GM19025 (cell line): ENCODE results near the gene EXOSC7.
"Not testable (repeated sequence)": the region's sequence is repeated elsewhere in the genome, so short reads cannot be mapped to it uniquely, and the experiment has no call there.

Source experiments
- ATAC-seq: cut with Tn5 transposase; IDR thresholded peaks from one replicate; pipeline ENCODE4 v1.9.1; 2021; ENCODE audit warnings: mild to moderate bottlenecking, low read depth, moderate library complexity; ENCODE audit not compliant: unreplicated experiment

Gene EXOSC7

DNA sequence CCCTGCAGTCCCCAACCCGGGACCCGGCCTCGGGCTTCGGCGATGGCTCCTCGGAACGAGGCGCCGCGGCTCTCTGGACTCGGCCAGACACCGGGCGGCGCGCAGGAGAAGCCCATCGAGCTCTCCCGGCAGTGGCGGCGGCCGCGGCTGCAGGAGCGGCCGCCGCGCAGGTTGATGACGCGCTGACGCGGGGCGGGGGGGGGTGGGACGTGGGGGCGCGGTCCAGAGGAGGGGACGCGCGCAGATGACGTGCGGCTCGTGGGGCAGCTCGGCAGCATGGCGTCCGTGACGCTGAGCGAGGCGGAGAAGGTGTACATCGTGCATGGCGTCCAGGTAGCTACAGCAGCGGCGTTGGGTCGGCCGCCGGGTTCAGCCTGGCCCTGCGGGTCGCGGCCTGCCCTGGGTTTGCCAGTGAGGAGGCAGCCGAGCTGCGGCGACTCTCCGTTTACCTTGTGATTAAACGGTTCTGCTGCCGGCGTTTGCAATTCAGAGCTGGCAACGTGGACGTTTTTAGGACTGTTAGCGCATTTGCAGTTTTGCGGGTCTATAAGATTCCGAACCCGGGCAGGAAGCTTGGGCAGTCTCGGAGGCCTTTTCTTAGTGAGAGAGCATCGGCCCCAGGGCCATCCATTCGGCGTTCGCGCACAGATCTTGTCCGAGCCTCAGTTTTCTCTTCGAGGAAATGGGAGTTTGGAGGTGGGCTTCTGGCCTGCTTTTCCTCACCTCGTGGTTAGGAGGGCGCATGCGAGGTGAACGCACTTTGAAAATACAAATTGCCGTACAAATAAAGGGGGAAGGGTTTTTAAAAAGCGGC is at the start of gene EXOSC7, which contains the start of gene ZDHHC3:
Gene EXOSC7, plus strand, starts transcription at position 243 of the 814 bp plus-strand sequence. Its CDS starts 34 bp downstream, at position 277.
Gene ZDHHC3, minus strand, starts transcription at position 173 of the 814 bp plus-strand sequence. CDS start 16,738 bp downstream, outside the sequence.
- ATAC-seq, result peak; percentile 66

DNA sequence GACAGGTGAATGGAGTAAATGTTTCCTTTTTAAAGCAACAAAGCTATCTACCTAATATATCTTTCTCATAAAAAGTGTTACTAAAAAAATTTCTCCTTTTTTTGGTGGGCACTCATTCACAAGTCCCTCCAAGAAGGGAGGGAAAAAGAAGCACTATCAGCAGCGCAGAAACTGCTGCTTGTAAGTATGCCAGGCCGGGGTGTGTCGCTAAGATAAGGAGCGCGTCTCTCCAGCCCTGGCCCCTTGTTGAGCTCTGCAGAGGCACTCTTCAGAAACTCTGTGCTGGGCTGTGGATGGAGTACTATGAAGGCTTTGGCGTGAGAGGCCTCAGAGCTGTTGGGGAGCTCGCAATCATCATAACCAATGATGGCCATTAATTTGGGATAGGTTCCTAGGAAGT is 49.1 kb upstream of the EXOSC7 start:
- ATAC-seq, result no peak

DNA sequence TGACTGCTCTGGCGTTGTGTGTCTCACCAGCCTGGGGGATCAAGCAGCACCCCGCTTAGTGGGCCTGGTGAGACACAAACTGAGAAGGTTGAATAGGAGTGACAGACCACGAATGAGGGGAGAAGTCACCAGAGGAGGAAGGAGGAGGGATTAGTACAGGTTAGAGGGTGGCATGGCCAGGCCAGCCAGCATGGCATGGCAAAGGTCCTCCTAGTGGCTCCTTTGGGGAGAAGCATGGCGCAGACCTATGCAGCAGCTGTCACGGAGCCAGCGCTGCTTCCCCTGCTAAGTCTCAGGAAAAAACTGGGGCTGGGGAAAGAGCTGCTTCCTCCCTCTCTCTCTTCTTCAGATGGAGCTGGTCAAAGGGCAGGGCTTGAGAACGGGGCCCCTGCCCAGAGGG is 48.7 kb upstream of the EXOSC7 start:
- no peak for ATAC-seq

DNA sequence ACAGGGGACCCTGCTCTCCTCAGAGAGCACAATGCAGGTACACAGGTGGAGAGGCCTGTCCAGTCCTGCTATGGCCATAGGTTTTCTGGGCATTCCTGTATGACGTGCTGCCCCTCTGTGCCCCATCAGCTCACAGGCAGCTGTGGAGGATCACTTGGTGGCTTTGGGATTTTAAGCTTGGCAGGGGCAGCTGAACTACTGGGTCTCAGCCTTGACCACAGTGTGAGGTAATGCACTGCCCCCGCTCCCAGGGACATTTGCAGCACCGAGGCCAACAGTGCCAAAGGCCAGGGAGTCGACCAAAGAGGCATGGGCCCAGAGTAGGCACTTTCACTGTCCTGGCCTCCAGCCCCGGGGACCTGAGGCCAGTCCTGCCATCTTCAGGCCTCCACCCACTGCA is 46.3 kb upstream of the EXOSC7 start:
- no peak for ATAC-seq

DNA sequence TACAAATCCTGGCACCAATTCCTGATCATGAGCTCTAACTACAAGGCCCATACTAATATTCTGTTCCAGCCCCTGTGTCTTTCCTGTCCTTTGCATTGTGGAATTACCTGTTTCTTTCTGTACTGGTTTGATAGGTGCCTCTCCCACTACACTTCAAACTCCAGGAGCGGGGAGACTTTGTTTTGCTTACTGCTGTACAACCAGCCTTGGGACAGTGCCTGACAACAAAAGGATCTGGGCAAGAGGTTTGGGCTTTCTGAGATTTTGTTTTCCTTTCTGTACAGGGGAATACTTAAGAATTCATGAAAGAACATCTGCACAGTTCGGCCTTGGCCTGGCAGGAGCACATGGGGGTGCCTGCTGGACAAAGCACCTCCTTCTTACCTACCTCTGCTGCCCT is 45.1 kb upstream of the EXOSC7 start:
- no peak for ATAC-seq

DNA sequence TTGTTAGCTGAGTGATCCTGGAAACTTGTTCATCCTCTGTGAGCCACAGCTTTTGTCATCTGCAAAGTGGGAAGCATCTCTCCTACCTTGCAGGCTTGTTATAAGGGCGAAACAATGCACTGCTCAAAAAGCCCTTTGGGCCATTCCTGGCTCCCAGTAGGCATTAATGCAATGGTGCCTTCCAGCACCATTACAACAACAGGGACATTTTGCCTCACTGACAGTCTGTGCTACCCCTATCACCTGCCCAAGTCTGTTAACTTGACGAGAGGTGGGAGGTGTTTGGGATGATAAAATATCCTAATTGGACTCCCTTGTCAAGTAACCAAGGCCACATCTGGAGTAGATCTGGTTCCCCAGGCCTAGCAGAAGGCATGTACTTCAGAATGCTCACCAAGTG is 44.3 kb upstream of the EXOSC7 start:
- ATAC-seq, result no peak

DNA sequence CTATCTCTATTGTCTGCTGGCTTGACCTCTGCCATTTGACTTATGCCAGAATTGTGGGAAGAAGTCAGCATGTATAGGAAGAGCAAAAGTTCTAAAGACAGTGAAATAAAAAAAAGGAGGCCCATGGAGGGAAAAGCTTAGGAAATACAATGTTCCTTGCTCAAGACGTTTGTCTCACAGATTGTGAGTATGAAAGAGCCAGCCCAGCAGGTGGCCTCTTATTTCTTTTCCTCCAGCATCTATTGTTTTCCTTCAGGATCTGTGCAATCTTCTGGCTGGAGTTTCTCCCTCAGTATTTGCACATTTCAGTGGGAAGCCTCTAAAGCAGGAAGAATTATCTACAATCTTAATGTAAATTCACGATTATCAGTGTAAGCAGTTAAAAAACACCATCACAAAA is 43.8 kb upstream of the EXOSC7 start:
- no peak for ATAC-seq

DNA sequence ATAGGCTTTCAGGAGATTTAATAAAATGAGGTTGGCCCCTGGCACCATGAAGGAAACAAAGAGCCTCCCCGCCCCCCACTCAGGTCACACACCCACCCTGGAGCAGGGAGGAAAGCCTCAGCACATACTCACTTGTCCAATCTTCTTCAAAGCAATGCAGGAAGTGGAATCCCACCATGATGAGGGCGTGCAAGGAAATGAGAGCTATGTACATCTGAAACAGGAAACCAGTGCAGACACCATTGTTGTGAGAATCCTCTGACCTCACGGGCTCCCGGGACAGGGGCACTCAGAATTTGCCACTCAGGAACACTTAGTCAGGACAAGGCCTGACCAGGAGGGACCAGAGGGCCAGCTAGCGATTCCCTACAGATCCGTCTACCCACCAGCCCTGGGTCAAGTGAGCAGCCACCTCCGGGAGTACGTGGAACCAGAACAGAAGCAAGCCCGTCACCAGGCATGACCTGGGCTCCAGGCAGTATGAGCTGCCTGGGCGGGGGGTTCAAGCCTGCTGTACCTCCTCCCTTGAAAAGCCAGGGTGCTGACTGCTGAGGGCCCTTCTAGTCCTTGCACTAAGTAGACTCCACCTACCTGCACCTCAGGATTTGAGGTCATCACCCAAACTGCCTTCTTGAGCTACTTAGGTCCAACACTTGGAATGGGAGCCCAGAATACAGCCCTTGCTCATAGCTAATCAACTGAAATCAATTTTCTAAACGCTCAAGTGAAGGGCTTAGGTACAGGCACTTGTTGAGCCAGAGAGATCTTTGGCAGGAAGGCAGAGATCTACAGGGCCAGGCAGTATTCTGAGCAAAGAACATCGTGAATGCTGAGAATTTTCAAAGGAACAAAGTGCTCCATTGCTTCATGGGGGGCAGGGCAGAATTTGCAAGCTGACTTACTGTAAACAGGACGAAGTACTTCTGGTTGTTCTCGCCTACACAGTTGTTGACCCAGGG is 42.8 kb upstream of the EXOSC7 start:
- ATAC-seq, result no peak

DNA sequence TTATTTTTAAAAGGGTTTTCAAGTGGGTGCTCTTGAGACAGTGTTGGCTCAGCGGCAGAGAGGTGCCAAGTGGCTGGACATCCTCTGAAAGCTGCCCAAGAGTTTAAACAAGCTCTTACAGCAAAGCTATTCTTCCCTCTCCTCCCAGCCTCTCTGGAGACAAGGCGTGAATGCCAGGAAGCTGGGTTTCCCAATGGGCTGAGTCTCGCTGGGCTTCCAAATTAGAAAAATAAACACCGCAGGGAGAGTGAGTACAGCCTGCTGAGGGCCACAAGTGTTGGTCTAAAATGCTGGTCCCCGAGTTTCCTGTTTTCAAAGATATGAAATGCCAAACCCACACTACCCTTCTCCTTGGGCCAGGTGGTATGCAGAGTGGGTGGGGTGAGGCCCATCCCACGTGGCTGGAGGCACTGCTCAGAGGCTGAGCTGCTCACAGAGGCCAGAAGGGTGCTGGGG is 36.4 kb upstream of the EXOSC7 start:
- ATAC-seq, result no peak

DNA sequence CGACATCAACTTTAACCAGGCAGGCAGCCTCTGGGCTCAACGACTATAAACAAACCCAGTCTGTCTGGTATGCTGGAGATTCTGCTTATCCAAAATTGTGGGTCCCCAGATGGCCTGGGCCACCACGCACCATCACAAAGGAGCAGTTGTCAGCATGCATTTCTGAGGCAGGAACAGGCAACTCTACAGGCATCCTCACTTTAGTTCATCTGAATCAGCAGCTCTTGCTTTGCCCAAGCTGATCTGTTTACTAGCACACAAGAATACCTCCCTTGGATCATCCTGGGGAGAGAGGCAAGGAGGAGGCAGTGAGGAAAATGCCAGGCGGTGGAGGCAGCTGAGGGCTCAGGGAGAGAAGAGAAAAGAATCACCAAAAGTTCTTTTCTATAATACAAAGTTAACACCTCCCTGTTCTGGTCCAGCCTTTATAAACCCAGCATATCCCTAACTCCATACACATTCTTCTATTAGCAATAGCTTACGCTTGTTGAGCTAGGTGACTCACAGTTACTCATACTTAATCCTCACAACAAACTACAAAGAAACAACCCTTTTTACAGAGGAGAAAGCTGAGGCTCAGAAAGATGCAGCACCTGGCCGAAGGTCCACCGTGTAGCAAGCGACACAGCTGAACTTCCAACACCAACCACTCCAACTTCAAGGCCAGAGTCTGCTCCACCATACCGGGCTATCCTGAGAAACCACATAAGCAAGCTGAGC is 33.7 kb upstream of the EXOSC7 start:
- ATAC-seq, result no peak

DNA sequence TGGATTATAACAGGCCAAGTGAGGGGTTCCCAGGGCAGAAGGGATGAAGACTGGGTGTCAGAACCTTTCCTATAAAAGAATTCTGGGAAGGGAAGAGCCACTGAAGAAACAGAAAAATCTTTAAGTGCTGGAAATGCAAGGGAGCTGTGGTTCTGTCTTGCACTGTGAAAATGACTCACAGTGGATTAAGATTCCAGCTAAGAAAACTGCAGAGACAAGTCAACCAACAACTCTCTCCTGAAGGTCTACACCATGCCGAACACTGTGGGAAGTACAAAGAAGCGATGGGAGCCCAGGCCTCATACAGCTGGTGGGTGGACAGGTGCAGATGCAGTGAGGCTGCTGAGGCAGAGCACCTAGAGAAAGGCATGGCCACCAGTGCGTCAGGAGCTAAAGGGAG is 27.8 kb upstream of the EXOSC7 start:
- ATAC-seq, result no peak

DNA sequence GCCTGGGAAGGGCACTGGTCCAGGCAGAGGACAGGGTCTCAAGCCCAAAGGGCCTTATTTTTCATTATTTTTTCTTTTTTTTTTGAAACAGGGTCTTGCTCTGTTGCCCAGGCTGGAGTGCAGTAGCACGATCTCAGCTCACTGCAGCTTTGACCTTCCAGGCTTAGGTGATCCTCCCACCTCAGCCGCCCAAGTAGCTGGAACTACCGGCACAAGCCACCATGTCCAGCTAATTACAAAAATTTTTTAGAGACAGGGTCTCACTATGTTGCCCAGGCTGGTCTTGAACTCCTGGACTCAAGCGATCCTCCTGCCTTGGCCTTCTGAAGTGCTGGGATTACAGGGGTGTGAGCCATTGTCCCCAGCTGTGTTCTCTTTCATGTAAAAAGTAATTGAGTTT is 26.3 kb upstream of the EXOSC7 start:
- ATAC-seq, result not testable (repeated sequence)

DNA sequence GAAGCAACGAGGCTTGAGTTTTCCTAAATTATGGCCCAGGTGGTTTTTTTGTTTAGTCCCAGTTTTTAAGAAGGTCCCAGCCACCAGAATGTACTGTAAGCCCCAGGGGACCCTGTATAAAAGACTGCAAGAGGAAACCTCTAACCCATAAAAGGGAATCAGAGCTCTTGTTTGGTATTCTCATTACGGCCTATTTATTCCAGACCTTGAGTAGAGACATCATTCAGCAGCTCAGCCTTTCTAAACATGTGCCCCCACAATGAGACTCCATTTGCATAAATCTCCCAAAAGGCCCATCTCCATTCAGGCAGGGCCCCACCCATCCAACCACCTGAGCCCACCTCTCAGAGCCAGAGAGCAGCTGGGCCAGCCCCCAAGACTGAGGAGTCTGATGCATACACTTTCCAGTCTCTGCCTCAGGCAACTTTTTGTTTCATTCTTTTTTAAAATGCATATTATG is 25.7 kb upstream of the EXOSC7 start:
- ATAC-seq, result no peak

DNA sequence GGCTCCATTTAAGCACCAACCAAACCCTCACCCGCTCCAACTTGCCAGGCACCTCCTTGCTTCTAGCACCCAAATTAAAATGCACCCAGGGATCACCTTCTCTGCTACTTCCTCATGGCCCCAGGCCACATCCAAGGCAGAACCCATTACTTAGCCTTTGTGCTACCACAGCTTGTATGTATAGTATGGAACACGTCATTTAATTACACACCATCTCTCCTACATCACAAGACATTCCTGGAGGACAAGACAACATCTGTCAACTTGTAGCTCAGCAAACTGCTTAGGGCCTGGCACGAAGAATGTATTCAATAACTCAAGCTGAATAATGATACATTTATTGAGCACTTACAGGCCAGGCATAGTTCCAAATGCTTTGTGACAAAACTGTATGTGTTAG is 23.4 kb upstream of the EXOSC7 start:
- ATAC-seq, result no peak

DNA sequence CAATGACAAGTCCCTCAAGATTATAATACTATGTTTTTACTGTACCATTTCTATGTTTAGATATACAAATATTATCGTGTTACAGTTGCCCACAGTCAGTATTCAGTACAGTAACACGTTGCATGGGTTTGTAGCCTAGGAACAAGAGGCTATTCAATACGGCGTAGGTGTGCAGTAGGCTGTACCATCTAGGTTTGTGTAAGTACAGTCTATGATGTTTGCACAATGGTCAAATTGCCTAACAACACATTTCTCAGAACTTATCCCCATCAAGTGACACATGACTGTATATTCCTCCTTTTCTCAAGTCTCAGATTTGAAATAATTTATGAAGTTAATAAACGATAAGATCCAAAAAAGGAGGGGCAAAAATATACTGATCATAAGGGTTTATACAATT is 21.7 kb upstream of the EXOSC7 start:
- no peak for ATAC-seq

DNA sequence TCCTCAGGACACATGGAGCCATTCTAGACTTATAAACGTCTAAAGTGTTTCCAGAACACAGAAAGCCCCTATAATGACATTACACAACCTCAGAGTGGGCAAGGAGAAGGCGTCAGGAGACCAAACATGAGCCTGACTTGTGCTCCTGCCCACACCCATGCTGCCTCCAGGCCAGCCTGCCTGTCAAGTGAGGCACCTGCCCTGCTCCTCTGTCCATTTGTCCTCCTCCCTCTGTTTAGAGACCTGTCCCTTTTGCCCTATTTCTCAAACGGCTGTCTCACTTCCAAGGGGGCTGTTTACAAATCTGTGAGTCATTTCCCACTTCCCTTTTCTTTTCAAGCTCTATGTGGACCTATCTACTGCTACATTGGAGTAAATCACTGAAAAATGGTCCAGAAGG is 21.1 kb upstream of the EXOSC7 start:
- no peak for ATAC-seq

DNA sequence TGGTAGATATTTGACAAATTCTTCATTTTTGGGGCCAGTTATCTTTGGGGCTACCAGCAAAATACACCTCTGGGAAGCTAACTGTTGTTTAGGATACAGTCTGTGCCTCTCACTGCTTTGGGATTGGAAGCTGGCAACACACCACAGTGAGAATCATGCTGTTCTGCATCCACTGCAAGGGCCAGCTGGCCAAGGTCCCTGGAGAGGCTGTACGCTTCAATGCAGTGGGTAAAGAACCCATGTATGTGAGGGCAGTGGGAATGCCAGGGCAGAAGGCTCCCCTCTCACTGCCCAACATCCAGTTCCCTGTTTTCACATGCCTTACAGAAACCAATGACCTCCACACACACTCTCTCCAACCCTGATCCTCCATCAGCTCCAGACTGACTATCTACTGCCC is 20.1 kb upstream of the EXOSC7 start:
- ATAC-seq, result no peak

DNA sequence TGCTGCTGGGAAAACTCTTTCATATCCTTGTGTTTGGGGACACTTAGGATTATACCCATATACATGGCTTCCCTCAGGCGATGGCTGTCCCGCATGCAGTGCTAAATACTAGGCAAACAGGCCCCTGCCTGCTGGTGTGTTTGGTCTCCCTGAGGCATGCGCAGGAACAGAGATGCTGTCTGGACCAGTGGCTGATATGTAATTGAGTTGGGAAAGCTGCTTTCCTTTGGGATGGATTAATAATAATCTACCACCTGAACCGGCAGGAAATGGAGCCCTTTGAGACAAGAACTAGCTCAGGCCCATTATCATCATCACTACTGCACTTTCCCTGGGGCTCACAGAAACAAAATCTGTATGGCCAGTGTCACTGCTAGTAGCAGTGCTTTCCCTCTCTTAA is 18.1 kb upstream of the EXOSC7 start:
- no peak for ATAC-seq

DNA sequence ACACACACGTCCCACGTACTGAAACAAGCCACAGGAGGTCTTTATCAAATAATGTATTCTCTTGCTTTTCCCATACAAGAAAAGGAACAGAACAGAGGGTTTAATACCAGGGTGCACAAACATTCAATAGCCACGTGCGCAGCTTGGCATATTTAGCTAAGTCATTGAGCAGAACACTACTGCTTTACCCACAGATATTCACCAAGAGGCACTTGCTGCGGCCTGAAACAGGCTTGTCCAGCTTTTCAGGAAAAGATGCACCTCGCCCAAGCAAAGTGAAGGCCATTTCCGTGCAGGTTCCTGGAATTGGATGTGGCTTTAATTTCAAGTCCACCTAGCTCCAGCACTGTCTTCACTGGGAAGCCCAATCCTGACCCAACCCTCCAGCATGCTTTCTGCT is 17.7 kb upstream of the EXOSC7 start:
- ATAC-seq, result no peak

DNA sequence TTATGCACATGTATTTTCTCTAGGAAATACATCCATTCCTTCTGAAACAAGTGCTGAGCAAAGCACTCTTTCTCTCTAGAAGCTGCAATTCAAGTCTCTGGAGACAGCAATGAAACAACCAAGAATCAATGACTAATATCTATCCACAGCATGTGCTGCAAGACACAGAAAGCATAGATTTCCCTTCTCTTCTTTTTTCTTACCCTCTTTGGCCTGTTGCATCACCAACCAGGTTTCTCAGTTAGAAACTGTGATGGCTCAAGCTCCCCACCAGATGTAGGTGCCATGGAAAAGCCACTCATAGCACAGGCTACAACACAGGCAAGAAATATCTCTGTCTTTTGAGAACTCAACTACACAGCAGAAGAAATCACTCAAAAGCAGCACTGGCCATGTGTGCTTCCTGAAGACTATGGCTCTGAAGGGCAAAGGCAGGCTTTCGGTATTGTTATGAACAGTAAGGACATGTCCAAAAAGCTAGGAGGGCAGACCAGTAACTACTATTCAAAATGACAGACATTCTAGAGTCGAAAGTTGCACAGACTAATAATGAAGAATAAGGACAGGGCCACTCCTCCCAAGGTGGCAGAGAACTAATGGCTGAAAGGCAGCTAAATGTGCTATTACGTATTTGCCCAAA is 15.5 kb upstream of the EXOSC7 start:
- no peak for ATAC-seq
